OCI-M1 (cell line): Measurements from ENCODE around the gene SPRY4.
"Not testable (repeated sequence)": the region's sequence is repeated elsewhere in the genome, so short reads cannot be mapped to it uniquely, and the experiment has no call there.

Source experiments
- DNase-seq: peaks from one replicate; lab custom pipeline; 2025; lab: John Stamatoyannopoulos, UW

SPRY4 gene

GRCh38 chr5:142293486-142293885, 31.3 kb downstream of the SPRY4 start:
- no peak for DNase-seq

- no peak for DNase-seq
Observed at GRCh38 chr5:142292808-142293207, 32.0 kb downstream of the SPRY4 start.

DNA sequence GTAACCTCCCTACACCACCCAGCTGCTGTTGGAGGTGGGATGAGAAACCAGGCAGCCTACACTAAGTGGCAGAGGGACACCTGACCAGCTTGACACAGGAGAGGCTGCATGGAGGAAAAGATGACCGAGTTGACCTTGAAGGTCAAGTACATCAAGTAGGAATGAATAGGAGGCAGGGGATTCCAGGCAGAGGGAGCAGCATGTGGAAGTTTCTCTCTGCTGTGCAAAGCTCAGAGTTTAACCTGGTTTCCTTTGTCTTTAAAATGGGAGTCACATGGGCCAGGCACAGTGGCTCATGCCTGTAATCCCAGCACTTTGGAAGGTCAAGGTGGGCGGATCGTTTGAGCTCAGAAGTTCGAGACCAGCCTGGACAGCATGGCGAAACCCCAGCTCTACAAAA, 32.6 kb downstream of the SPRY4 start:
- no peak for DNase-seq

- DNase-seq: no peak
Observed at GRCh38 chr5:142290577-142291299, 34.1 kb downstream of the SPRY4 start.

DNA sequence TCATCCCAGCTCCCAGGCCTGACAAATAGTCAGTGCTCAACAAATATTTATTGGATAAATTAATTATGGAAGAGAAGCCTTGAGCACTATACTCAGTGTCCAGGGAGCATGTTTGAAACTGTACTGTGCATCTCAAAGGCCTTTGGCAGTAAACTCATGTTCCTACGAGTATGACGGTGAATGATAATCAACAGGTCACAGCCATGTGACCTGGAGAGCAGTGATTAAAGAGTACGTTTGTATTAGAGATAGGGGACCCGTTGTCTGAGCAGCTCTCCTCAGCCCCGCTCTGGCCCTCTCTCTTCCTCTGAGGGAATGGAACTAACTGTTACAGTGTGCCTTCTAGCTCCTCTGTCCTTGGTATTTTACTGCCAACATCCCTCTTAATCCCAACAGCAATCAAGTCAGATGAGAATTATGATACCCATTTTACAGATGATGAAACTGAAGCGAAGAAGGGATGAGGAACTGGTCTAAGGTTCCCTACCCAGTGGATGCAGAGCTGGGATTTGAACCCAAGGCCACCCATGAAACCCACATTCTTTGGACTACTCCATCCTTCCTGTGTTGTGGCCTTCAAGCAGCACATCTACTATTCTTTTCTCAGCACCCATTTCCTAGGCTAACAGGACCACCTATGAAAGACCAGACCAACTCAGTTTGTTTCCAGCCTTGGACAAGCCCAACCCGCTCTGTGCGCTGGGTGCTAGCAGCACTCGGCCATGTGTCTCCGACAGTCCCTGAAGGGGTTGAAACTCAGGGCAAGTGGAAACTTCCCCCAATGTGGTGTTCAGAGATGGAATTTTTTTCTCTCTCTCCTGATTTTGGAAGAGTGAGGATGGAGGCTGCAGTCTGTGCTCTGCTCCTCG, 34.9 kb downstream of the SPRY4 start:
- DNase-seq: no peak

- no peak for DNase-seq
Observed at GRCh38 chr5:142287973-142288313, 36.9 kb downstream of the SPRY4 start.

- no peak for DNase-seq
Observed at GRCh38 chr5:142287096-142287972, 37.5 kb downstream of the SPRY4 start.

GRCh38 chr5:142286111-142286510, 38.7 kb downstream of the SPRY4 start:
- no peak for DNase-seq

DNA sequence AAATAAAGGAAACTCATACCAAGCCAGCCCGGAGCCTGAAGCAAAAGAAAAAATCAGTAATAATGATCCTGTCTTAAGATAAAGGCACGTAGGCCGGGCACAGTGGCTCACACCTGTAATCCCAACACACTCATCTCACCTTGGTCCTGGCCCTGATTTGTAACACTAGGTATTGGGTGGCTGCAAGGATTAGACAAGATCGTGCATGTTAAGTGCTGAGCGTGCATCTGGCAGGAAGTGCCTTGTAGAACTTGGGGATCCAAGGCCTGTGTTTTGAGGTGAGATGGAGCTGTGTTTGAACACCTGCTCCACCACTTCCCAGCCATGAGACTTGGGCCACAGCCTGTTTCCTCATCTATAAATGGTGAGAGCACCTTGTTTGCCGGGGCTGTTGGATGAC, 41.5 kb downstream of the SPRY4 start:
- no peak for DNase-seq

DNA sequence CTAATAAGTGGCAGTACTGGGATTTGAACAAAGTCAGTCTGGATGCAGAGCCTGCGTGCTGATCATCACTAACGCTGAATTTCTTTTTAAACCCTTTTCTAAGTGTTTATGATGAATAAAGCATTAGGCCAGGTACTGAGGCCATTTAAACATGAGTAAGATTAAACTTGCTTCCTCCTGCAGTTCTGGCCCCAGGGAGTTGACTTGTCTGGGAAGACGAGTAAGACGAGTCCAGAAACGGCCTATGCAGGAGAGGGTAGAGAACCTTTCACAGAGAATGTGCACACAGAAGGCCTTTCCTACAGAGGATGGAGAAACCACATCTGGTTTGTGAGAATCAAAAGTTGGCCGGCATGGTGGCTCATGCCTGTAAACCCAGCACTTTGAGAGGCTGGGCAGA, 42.9 kb downstream of the SPRY4 start:
- no peak for DNase-seq

GRCh38 chr5:142281008-142281367, 43.8 kb downstream of the SPRY4 start:
- DNase-seq: no peak

GRCh38 chr5:142280066-142281007, 44.5 kb downstream of the SPRY4 start:
- no peak for DNase-seq

GRCh38 chr5:142278627-142279026, 46.2 kb downstream of the SPRY4 start:
- DNase-seq: no peak

DNA sequence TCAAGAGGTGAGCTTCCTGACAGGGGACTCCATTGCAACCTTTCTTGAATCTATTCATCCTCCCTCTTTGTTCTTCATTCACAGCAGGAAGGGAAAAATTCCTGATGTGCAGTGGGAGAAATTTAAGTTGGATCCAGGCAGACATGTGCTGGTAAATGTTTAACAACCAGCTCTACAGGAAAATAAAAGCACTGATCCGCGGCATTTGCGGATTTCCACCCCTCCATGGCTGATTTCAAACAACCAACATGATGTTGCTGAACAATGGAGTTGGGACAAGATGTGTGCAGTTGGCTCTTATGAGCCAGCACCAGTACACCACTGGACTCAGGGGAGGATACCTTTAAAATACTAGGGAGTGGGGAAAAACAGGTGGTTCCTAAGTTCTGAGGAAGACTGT, 47.0 kb downstream of the SPRY4 start:
- no peak for DNase-seq

DNA sequence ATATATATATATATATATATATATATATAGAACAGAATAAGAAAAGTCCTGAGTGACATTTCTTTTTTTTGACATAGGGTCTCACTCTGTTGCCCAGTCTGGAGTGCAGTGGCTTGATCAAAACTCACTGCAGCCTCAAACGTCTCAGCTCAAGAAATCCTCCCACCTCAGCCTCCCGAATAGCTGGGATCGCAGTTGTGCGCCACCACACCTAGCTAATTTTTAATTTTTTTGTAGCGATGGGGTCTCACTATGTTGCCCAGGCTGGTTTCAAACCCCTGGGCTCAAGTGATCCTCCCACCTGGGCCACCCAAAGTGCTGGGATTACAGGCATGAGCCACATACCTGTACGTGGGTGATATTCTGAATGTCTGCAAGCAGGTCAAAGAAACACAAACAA, 48.3 kb downstream of the SPRY4 start:
- no peak for DNase-seq

DNA sequence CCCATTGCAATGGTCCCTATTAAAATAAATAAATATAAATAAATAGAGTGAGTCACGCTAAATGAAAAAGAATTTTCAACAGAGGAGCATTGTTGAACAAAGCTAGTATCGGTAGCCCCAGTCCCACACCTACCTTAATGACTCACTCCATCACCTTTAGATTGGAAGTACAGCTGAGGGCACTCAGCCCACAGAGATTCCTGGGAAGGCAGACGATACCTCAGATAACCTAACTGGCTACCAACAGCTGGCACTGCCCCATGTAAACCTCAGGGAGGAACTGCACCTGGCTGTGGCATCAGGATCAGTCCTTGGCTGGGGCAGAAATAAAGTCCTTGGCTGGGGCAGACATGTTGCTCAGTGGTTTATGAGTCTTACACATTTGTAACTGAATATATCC, 49.3 kb downstream of the SPRY4 start:
- no peak for DNase-seq

- not testable (repeated sequence) for DNase-seq
Observed at GRCh38 chr5:142272596-142272995, 52.2 kb downstream of the SPRY4 start.

- DNase-seq: not testable (repeated sequence)
Observed at GRCh38 chr5:142264084-142264483, 60.7 kb downstream of the SPRY4 start.

DNA sequence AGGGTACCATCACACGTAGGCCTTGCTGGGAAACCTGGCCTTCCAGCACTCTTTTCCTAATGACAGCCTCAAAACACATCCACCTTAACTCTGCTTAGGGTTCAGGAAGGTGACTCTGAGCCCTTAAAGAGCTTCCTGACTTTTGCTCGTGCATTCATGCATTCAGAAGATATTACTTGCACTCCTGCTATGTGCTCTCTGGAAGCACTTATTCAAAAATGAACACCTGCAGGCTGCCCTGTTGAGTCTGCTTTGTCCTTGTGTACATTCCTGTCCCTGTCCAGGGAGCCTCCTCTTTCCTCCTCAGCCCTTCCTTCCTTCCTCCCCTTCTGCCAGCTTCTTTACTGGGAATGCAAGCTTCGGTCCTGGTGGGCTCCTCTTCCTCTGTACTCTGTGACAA, 61.5 kb downstream of the SPRY4 start:
- DNase-seq: no peak

- DNase-seq: no peak
Observed at GRCh38 chr5:142262683-142263082, 62.1 kb downstream of the SPRY4 start.
